Thymus (tissue), 11 donors: ENCODE results near the gene TLR7. TPM values are rescaled to one million over a fixed set of nuclear protein-coding genes. Genes with fewer than 3 reads are reported as not detected.

Source experiments
- DNase-seq, 9 donors: peaks; one replicate each; pipeline ENCODE4 v3.0.0-alpha.2; 2013; ENCODE audit warnings: low spot score in 9 of 9, low read depth in 6 of 9, missing footprints in 1 of 9
- H3K27ac ChIP-seq, 2 donors: one replicate each; pipeline ENCODE4 v1.5.1; 2013; ENCODE audit warnings: control low read depth in 1 of 2, low read depth in 1 of 2, low read length in 1 of 2, mild to moderate bottlenecking in 1 of 2, moderate library complexity in 1 of 2
- H3K27me3 ChIP-seq, 2 donors: one replicate each; pipeline ENCODE4 v1.5.1; 2013; ENCODE audit warnings: low read length in 1 of 2; ENCODE audit not compliant: control insufficient read depth in 2 of 2, insufficient read depth in 1 of 2
- H3K36me3 ChIP-seq, 2 donors: one replicate each; pipeline ENCODE4 v1.5.1; 2013; ENCODE audit warnings: low read length in 1 of 2, mild to moderate bottlenecking in 1 of 2, moderate library complexity in 1 of 2; ENCODE audit not compliant: control insufficient read depth in 2 of 2, insufficient read depth in 2 of 2
- H3K4me1 ChIP-seq, 2 donors: one replicate each; pipeline ENCODE4 v1.5.1; 2013; ENCODE audit warnings: low read length in 2 of 2; ENCODE audit not compliant: control insufficient read depth in 2 of 2, insufficient read depth in 2 of 2
- H3K4me3 ChIP-seq, 2 donors: one replicate each; pipeline ENCODE4 v1.5.1; 2013; ENCODE audit warnings: low read length in 2 of 2, control low read depth in 1 of 2, mild to moderate bottlenecking in 1 of 2
- H3K9me3 ChIP-seq, 2 donors: one replicate each; pipeline ENCODE4 v1.5.1; 2013; ENCODE audit warnings: low read length in 1 of 2, mild to moderate bottlenecking in 1 of 2; ENCODE audit not compliant: control insufficient read depth in 2 of 2, insufficient read depth in 1 of 2
- whole genome bisulfite sequencing: extraction: QIAGEN DNeasy Blood & Tissue Kit; methylation state at CpG from one replicate; pipeline ENCODE4 v1.1.7; 2013; 5-methylcytosine and 5-hydroxymethylcytosine counted together
- polyA plus RNA-seq: library from polyadenylated mRNA; stranded (reverse); fragments of 200-250 nt; gene quantifications from one replicate; pipeline ENCODE4 v1.2.3, GENCODE V29; 2013
- total RNA-seq: library from RNA; stranded (reverse); fragments of 120-200 nt; gene quantifications from one replicate; pipeline ENCODE4 v1.2.4, GENCODE V29; 2013
- donor health status: healthy.

The TLR7 gene
- total and polyA plus RNA-seq, 2 donors: 0.62 to 2.2 TPM

- DNase-seq: no peak
- H3K4me3 ChIP-seq: no peak overlapping the region
- no peaks in the 10 kb centered on the region for H3K36me3 ChIP-seq
- no peaks in the 10 kb centered on the region for H3K9me3 ChIP-seq
- H3K4me1 ChIP-seq: no peaks in the 10 kb centered on the region
- H3K27me3 ChIP-seq: no peaks in the 10 kb centered on the region
- WGBS: 100% methylated on average over 1 of the region's 1 CpG
- H3K27ac ChIP-seq: no peak overlapping the region
Observed at GRCh38 chrX:12932244-12932643, 65.4 kb downstream of the TLR7 start.

DNA sequence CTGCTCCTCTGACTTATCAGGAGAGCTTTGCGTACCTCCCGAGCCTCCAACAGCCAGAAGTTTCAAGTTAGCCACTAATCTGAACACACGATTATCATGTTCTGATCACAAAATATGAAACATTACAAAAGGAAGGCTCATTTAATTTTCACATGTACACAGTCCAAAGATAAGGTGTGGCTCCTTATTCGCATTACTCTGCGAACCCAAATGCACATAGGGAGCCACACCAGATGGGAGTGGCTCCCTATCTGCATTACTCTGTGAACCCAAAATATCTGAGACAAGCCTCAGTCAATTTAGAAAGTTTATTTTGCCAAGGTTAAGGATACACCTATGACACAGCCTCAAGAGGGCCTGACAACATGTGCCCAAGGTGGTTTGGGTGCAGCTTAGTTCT, 68.0 kb downstream of the TLR7 start:
- Histone ChIP-seq H3K9me3 (no peaks in the 10 kb centered on the region), H3K27ac (no peak overlapping the region), H3K4me1 (no peaks in the 10 kb centered on the region), H3K36me3 (no peaks in the 10 kb centered on the region), H3K4me3 (no peak overlapping the region), H3K27me3 (no peaks in the 10 kb centered on the region)
- no peak for DNase-seq
- WGBS: over 99% methylated on average over 5 of the region's 5 CpGs

- Histone ChIP-seq H3K36me3 (no peaks in the 10 kb centered on the region), H3K9me3 (no peaks in the 10 kb centered on the region), H3K27me3 (no peaks in the 10 kb centered on the region), H3K27ac (no peak overlapping the region), H3K4me1 (no peaks in the 10 kb centered on the region), H3K4me3 (no peak overlapping the region)
- no peak for DNase-seq
- WGBS: 100% methylated on average over 1 of the region's 1 CpG
Observed at GRCh38 chrX:12936947-12937346, 70.1 kb downstream of the TLR7 start.

Other genes with a start within 250 kb of the TLR7 start
- 73.9 TPM for gene PRPS2, start 75.7 kb upstream of the TLR7 start, total RNA-seq
- gene PRPS2, start 75.7 kb upstream of the TLR7 start, polyA plus RNA-seq: 39.7 TPM
- 3.7 TPM for gene TLR8, start 39.5 kb downstream of the TLR7 start, total RNA-seq
- 0.78 TPM for gene TLR8, start 39.5 kb downstream of the TLR7 start, polyA plus RNA-seq
- 7,715 TPM for gene TMSB4X, start 108.0 kb downstream of the TLR7 start, total RNA-seq
- gene TMSB4X, start 108.0 kb downstream of the TLR7 start, polyA plus RNA-seq: 12,473 TPM
- not detected for gene FAM9C, start 177.5 kb downstream of the TLR7 start, total RNA-seq
- 0.07 TPM for gene FAM9C, start 177.5 kb downstream of the TLR7 start, polyA plus RNA-seq